Fibroblast of skin of scalp (primary cell): ENCODE measurements around the gene SPX.
A peak's percentile ranks its signal among the peaks of the same experiment; 100 is the strongest.

Experiments used
- DNase-seq: peaks from one replicate; pipeline ENCODE4 v3.0.0-alpha.2; 2013

SPX gene

GRCh38 chr12:21539797-21540196, 13.7 kb downstream of the SPX start:
- DNase-seq: no peak

GRCh38 chr12:21541773-21542172, 15.7 kb downstream of the SPX start:
- DNase-seq: no peak

DNA sequence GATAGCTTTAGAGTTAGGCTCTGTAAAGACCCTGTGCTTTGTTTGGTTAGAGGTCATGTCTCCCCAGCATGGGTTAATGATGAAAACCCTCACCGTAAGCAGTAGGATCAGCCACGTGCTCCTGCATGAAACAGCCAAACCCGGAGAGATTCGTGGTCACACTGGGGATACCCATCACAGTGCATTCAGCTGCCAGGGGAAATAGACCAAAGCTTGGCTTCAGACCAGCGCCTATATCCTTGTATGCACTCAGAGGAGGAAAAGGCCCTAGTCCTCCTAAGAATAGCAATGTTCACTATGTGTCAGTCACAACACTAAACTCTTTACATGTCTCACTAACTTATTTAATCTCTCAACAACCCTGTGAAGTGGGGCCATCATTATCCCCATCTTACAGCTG, 16.3 kb downstream of the SPX start:
- no peak for DNase-seq

DNA sequence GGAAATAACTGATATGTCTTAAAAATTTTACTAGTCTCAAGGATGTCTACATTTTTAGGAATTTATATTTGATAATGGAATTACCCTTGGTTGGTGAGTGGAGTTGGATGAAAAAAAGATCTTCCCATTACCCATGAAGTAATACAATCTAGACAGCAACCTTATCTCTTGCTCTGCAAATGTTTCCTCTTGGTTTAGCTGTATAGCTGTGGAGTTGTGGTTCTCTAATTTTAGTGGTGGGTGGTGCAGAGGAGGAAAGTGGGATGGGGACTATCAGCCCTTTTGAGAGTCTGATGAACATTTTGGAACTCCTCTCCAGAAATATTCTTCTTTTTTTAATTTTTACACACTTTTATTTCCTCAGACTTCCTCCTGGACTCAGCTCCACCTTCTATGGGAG, 17.1 kb downstream of the SPX start:
- DNase-seq: no peak

DNA sequence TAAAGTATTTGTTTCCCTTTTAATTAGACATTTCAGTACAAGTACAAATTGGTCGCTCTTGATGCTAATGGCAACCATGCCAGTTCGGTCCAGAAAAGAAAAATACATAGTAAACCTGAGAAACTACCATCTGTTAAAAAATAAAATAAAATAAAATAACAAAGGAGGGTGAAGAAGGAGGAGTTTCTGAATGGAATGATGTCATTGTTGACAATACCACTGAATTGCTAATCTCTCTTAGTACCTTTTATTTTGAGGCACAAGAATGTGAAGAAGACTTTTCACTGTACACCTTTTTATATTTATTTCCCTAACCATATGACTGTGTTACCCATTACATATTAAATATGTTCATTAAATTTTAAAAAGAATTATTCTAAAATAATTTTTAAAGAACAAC, 19.5 kb downstream of the SPX start:
- no peak for DNase-seq

DNA sequence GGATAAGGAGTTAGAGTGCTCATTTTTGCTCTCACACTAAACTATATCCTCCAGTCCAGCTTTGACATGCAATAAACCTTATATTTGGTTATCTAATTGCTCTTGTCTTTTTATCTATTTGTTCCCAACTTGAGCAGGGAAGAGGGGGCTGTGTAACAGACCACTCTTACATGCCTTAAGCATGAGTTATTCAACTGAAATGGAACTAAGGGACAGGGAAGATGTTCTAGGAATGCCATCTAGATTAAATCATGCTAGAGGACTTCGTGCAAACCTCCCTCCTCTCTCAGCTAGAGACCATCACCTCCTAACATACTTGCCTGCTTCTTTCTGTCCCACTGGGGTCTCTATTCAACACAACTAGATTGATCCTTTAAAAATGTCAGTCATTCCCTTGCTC, 20.6 kb downstream of the SPX start:
- DNase-seq: peak; percentile 56

DNA sequence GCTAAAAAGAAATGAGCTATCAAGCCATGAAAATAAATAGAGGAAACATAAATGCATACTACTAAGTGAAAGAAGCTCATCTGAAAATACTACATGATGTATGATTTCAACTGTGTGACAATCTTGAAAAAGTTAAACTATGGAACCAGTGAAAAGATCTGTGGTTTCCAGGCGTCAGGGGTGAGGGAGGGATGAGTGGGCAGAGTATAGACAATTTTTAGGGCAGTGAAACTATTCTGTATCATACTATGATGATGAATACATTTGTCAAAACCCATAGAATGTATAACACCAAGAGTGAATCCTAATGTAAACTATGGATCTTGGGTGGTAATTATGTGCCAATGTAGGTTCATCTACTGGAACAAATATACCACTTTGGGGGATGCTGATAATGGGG, 21.3 kb downstream of the SPX start:
- DNase-seq: no peak

GRCh38 chr12:21551841-21552465, 25.9 kb downstream of the SPX start:
- no peak for DNase-seq

DNA sequence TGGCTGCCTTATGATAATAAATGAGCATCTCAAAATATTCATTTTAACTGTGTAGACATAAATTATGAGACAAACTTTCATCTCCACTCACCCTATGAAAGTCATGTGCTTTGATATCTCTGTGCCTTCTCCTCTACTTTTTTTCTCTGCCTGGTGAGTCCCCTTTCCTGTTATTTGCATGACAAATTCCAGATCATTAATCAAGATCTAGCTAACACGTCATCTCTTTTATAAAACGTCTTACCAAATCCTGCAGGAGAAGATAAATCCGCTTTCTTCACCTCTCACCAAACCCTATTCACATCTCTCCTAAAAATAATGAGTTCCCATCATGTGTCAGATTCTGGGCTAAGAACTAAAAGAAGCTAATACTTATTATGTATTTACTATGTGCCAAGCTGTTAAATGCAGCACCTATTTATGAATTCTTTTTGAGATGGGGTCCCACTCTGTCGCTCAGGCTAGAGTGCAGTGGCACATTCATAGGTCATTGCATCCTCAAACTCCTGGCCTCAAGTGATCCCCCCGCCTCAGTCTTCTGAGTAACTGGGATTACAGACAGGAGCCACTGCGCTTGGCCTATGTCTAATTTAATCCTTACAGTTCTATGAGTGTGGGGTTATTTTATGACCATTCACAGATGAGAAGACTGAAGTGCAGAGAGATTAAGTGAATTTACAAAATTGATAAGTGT, 26.7 kb downstream of the SPX start:
- DNase-seq: no peak

DNA sequence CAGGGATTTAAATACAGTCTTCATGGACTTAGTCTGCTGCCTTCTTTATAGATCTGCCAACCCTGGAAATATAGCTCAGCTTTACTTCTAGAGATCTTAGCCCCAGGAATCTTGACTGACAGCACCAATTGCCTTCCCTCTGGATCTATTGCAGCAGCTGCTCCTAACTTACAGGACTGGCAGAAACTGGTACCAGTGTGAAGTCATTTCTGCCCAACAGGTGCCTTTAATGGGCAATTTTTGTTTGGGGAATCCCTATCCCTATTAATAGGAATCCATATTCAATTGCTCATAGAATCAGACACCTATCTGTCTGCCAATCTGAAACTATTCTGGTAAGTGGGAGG, 27.2 kb downstream of the SPX start:
- no peak for DNase-seq

GRCh38 chr12:21558100-21558679, 32.1 kb downstream of the SPX start:
- no peak for DNase-seq

DNA sequence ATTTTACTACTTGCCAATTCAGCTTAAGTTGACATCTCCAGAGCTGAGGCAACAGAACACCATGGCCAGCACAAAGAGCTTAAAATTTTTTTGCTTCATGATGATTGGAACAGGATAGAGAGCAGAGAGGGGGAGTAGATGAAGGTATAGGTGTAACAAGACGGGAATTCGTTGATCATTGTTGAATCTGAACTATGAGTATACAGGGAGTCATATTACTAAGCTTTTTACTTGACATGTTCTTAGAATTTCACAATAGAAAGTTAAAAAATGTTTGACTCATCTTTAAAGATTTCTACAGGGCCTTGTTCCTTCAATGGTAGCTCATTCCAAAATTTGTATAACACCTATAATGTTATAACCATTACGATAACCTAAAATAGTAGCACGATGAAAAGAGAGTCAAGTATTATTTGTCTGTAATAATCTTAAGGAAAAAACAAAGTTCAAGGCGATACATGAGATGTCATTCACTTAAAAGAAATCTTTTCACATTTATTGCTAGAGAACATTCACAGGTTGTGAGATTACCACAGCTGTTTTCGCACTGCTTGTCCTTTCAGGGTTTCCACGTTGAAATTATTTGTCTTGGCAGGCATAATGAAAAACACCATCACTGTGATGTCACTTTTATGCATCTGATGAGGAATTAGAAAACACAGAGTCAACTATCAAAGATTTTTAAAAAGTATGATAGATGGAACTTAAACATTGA, 33.9 kb downstream of the SPX start:
- DNase-seq: peak; percentile 29

- DNase-seq: no peak
Observed at GRCh38 chr12:21561158-21561557, 35.1 kb downstream of the SPX start.

DNA sequence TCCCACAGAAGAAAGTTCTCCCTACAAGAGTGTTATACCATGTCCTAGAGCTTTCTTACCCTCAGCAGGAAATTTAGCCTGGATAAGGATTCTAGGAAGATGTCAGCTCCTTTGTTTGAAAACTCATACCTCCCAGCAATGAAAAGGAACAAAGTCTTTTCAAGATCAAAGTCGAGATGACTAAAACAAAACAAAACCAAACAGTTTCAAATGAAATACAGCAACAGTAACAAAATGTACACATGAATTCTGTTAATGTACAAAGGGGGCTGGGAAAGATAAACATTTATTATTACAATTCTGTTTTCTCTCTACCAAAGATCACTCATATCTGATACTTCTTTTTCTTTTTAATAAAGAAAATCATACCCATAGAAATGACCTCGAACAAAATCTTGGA, 36.8 kb downstream of the SPX start:
- no peak for DNase-seq

GRCh38 chr12:21566223-21566906, 40.3 kb downstream of the SPX start:
- DNase-seq: no peak

DNA sequence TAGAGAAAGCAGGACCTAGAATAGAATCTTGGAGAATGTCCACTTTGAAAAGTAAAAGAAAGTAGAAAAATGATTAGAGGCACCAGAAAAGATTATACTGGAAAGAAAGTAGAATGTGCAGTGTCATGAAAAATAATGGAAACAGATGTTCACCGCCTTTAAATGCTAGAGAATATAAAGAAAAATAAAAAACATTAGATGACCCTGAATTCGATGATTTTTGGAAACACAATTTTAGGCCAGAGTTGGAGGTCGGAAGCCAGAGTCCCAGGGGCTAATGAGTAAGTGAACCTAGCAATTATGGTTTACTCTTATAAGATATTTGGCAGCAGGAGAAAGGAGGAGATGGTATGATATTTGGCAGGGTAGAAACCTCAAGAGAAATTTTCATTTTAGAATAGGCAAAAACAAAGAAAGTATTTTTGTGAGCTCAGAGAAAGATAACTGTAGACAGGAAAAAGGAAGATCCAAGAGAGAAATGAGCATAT, 40.9 kb downstream of the SPX start:
- DNase-seq: no peak

DNA sequence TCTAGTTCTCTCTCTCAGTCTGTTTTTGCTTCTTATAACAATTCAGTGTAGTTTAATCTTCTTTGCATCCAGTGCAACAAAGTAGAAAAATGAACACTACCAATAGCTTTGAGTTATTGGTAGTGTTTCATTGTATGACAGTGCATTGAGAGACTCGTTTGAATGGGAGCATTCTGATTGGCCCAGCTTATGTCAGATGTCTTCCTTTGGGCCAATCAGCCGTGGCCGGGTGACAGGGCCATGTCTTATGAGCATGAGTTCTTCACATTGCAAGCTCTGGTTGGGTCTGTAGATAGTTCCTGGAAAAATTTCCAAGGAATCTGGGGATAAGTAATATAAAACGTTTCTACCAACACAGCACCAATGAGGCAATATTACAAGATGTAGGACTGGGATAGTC, 42.0 kb downstream of the SPX start:
- no peak for DNase-seq

- no peak for DNase-seq
Observed at GRCh38 chr12:21571046-21571445, 45.0 kb downstream of the SPX start.

- no peak for DNase-seq
Observed at GRCh38 chr12:21573733-21574358, 47.8 kb downstream of the SPX start.

- DNase-seq: no peak
Observed at GRCh38 chr12:21576431-21576830, 50.3 kb downstream of the SPX start.

GRCh38 chr12:21577516-21577915, 51.4 kb downstream of the SPX start:
- DNase-seq: no peak

DNA sequence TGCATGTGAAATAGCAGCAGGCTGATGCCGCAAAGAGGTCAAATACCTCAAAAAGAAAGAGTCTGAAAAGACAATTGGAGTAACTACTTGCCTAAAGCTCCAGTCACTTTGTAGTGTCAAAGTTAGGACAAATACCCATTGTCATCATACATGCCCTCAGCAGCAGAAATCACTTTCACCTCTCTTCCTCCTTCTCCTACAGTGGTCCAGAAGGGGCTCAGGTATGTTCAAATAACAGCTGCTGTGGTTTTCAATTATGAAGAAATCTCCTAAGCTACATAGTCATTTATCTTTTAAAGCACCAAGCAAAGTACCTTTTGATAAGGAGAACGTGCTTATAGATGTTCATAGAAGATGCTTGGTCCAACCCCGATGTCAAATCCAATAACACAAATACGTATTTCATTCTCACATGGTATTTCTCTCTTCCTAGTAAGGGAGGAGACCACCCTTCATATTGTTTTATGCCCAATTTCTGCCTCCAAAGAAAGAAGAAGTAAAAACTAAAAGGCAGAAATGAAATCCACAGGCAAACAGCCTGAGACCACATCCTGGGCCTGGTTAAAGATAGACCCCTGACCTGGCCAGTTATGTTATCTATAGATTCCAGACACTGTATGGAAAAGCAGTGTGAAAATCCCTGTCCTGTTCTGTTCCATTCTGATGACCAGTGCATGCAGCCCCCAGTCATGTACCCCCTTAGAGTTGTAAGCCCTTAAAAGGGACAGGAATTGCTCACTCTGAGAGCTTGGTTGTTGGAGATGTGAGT, 54.8 kb downstream of the SPX start:
- no peak for DNase-seq
